WERI-Rb-1 (cell line): ENCODE measurements around the gene SPATA9.

ENCODE experiments used
- DNase-seq: peaks from one replicate; pipeline ENCODE4 v3.0.0-alpha.2; 2020
- H3K27ac ChIP-seq: fragments of 250-450 bp; sonication (Bioruptor Pico); 2 replicates; pipeline ENCODE4 v1.5.1; 2020; ENCODE audit warnings: mild to moderate bottlenecking, moderate library complexity
- H3K27me3 ChIP-seq: fragments of 250-450 bp; sonication (Bioruptor Pico); 2 replicates; pipeline ENCODE4 v1.5.1; 2021; ENCODE audit warnings: mild to moderate bottlenecking, low read depth, moderate library complexity; ENCODE audit not compliant: insufficient read depth, severe bottlenecking
- H3K36me3 ChIP-seq: fragments of 250-450 bp; sonication (Bioruptor Pico); 2 replicates; pipeline ENCODE4 v1.5.1; 2020; ENCODE audit warnings: mild to moderate bottlenecking, moderate library complexity
- H3K4me3 ChIP-seq: 2 replicates; pipeline ENCODE4 v1.5.1; 2011; ENCODE audit warnings: low read depth, mild to moderate bottlenecking, control low read depth, low read length
- H3K9me3 ChIP-seq: fragments of 250-450 bp; sonication (Bioruptor Pico); 2 replicates; pipeline ENCODE4 v1.5.1; 2021; ENCODE audit warnings: mild to moderate bottlenecking, moderate library complexity; ENCODE audit not compliant: severe bottlenecking
- TF ChIP-seq, protein P1 (sequence below): IDR thresholded peaks from 2 replicates; pipeline ENCODE4 v1.5.1; 2011; ENCODE audit warnings: low read depth, mild to moderate bottlenecking, control low read depth, inconsistent platforms, low read length

The SPATA9 gene, protein sequence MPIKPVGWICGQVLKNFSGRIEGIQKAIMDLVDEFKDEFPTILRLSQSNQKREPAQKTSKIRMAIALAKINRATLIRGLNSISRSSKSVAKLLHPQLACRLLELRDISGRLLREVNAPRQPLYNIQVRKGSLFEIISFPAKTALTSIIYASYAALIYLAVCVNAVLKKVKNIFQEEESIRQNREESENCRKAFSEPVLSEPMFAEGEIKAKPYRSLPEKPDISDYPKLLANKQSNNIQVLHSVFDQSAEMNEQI

DNA sequence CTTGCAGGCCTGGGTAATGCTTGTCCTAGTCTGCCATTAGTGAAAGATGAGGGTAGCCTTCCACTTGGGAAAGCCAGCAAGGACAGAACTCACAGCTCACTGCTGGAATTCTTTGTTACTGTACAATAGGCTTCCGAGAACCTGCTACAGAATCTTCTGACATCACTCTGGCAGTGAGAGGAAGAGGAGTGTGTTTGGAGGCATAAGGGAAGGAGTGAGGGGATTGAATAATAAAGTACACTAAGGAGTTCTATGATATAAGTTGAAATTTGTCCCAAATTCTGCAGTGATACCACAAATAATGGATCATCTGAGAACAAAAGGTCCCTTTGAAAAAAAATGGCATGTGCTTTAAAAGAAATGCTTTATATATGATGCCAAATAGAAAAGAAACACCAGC lies at the start of gene SPATA9:
Gene SPATA9, minus strand, starts transcription at position 101 of the 400 bp plus-strand sequence. CDS start 137 bp downstream, outside the sequence.
- no peaks in the 10 kb centered on the region for H3K27me3 ChIP-seq

DNA sequence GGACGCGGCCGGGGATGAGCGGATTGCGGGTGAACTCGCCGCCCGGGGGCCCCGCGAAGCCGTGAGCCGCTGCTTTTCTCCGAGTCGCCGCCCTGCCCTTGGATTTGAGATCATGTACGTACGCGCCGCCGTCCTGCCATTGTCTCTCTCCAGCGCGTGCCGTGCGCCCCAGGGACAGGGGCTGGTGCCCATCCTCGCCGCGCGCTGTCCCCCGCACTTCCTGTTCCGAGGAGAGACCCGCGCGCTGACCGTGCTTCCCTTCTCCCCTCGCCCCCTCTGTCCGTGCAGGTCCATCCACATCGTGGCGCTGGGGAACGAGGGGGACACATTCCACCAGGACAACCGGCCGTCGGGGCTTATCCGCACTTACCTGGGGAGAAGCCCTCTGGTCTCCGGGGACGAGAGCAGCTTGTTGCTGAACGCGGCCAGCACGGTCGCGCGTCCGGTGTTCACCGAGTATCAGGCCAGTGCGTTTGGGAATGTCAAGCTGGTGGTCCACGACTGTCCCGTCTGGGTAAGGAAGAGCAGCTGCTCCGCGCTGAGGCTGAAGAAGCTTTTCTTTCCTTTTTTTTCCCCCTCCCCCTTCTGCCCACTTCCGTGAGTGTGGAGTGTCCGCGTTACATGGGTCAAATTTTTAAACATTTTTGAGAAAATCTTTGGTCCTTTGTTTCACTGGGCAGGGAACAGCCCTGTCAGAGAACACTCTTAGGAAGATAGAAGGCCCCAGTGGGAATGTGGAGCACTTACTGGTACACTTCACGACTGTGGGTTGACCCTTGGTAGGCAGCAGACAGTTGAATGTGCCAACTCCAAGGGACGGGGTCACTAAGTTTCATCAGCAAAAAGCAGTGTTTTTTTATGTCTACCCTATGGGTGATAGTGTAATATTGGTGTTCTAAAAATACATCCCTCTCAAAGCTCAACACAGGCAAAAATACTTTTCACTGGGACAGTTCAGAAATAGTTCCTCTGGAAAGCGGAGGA lies 49.1 kb upstream of the SPATA9 start:
- no peaks in the 10 kb centered on the region for H3K9me3 ChIP-seq
- DNase-seq = peak; percentile 59
- peak overlapping the region; percentile 93 for H3K27ac ChIP-seq
- TF ChIP-seq, protein P1, sequence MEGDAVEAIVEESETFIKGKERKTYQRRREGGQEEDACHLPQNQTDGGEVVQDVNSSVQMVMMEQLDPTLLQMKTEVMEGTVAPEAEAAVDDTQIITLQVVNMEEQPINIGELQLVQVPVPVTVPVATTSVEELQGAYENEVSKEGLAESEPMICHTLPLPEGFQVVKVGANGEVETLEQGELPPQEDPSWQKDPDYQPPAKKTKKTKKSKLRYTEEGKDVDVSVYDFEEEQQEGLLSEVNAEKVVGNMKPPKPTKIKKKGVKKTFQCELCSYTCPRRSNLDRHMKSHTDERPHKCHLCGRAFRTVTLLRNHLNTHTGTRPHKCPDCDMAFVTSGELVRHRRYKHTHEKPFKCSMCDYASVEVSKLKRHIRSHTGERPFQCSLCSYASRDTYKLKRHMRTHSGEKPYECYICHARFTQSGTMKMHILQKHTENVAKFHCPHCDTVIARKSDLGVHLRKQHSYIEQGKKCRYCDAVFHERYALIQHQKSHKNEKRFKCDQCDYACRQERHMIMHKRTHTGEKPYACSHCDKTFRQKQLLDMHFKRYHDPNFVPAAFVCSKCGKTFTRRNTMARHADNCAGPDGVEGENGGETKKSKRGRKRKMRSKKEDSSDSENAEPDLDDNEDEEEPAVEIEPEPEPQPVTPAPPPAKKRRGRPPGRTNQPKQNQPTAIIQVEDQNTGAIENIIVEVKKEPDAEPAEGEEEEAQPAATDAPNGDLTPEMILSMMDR = no peak
- peak overlapping the region; percentile 98 for H3K4me3 ChIP-seq
- peaks cover 28% of the 10 kb centered on the region for H3K36me3 ChIP-seq
- no peaks in the 10 kb centered on the region for H3K27me3 ChIP-seq

More for the DNA sequence above, at the start of gene SPATA9:
- Histone ChIP-seq H3K36me3 (no peaks in the 10 kb centered on the region), H3K4me3 (no peak within 1 kb of the TSS), H3K9me3 (no peaks in the 10 kb centered on the region), H3K27ac (no peak within 1 kb of the TSS)
- TF ChIP-seq, protein P1 = no peak
- DNase-seq = no peak

DNA sequence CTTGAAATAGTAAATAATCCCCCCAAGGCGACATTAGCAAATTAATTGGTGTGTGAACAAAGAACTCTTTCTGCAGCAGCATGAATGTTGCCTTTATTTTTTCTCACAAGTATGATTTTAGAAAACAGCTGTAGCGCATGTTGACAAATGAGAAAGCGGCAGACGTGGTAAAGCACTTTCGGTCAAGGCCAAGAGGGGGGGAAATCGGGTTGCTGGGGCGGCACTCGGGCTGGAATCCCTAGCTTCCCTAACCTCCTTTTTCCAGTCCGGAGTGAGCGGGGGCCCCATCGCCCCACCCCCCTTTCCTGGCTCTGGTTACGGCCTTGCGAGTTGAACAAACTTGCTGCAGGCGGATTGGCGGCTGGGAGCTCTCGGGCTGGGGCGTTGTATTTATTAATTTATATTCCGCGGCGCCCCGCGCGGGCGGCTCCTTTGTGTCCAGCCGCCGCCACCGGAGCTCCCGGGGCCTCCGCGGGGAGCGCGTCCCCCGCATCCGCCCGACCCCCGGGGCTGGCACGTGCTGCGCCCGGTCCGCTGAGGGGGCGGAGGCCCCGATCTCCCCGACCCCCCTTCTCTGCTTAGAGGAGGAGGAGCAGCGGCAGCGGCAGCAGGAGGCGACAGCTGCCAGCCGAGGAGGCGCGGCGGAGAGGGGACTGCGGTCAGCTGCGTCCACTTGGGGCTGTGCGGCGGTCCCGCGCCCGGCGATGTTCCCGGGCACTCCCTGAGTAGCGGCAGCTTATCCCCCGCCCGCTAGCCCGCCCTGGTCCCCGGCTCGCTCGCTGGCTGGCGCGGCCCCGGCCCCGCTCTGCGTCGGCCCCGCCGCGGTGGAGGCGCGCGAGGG lies 48.2 kb upstream of the SPATA9 start, which contains the start of gene RHOBTB3:
Gene RHOBTB3, plus strand, starts transcription at position 607 of the 841 bp plus-strand sequence. CDS start 347 bp downstream, outside the sequence.
- Histone ChIP-seq H3K9me3 (no peaks in the 10 kb centered on the region), H3K27ac (peak within 1 kb of the TSS; percentile 93), H3K27me3 (no peaks in the 10 kb centered on the region), H3K36me3 (peaks cover 22% of the 10 kb centered on the region), H3K4me3 (peak within 1 kb of the TSS; percentile 98)
- peak; percentile 93 for DNase-seq
- TF ChIP-seq, protein P1 = no peak

DNA sequence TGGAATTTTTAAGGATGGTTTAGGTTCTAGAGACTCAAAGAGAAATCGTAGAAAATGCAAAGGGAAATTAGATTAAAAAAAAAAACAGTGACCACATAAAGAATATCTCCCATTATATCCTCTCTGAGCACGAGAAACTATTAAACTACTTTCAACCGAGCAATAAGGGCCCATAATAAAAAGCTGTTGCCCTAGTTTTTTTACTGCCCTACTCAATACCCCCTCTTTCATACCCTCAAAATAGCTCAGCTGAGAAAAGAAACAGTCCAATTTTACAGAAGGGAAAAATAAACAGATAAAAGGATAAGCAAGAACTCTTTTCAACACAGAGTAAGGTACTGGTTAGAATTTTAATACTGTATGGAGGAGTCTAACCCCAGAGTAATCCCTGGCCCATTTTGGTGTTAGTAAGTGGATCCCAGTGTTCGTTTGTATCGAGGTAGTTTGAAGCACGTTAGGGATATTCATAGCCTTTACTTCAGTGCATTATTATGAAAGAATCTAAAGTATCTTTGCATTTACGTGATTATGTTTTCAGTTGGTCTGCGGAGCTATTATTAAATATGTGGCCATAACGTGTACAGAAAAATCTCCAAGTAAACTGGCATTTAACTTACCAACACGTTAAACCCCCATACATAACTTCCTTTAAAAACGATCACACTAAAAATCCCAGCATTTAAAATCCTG lies 47.4 kb upstream of the SPATA9 start:
- no peak for DNase-seq
- Histone ChIP-seq H3K36me3 (peaks cover 16% of the 10 kb centered on the region), H3K4me3 (peak overlapping the region; percentile 98), H3K9me3 (no peaks in the 10 kb centered on the region), H3K27me3 (no peaks in the 10 kb centered on the region), H3K27ac (peak overlapping the region; percentile 93)
- TF ChIP-seq, protein P1 = no peak
